ENCODE results near the gene PCYT2. TPM values are rescaled to one million over a fixed set of nuclear protein-coding genes. Genes with fewer than 3 reads are reported as not detected.

PCYT2 gene
- total RNA-seq, 1 donor from 2014 or later, result 41.0 TPM

DNA sequence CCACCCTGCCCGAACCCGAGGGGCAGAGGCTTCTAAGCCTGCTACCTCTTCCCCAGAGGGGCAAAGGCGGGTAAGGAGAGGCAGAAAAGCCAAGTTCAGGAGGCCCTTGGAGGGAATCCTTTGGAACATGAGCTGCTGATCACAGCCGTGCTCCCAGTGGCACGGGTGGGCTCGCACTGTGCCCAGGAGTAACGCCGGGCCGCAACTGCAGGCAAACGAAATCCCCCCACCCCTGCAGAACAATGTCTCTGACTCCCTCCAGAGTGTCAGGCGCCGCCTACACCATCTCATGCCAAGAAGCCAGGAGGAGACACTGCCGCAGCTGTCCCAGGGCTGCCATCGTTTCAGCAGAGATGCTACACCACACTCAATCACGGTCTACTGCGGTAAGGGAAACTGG is 59.8 kb downstream of the PCYT2 start:
- no peak for DNase-seq

Other genes with a start within 250 kb of the PCYT2 start
- gene OXLD1, start 244.8 kb downstream of the PCYT2 start, total RNA-seq, result 25.2 and 45.1 TPM in 2 replicates
- 11.1 and 14.1 TPM in 2 replicates for gene CCDC137, start 244.7 kb downstream of the PCYT2 start, total RNA-seq
- gene ARL16, start 227.6 kb downstream of the PCYT2 start, total RNA-seq, result 21.0 and 25.2 TPM in 2 replicates
- gene HGS, start 227.4 kb downstream of the PCYT2 start, total RNA-seq, result 59.7 and 98.5 TPM in 2 replicates
- 8.2 and 10.9 TPM in 2 replicates for gene MRPL12, start 208.0 kb downstream of the PCYT2 start, total RNA-seq
- gene SLC25A10, start 199.1 kb downstream of the PCYT2 start, total RNA-seq, result 11.4 and 28.4 TPM in 2 replicates
- 0.17 TPM in 1 of 2 replicates, not detected in the other for gene GCGR, start 107.2 kb downstream of the PCYT2 start, total RNA-seq
- 79.9 and 138 TPM in 2 replicates for gene MCRIP1, start 78.1 kb downstream of the PCYT2 start, total RNA-seq
- not detected in 2 replicates for gene PPP1R27, start 76.3 kb downstream of the PCYT2 start, total RNA-seq
- gene P4HB, start 50.9 kb downstream of the PCYT2 start, total RNA-seq, result 1,052 and 1,490 TPM in 2 replicates
- 195 and 495 TPM in 2 replicates for gene ARHGDIA, start 40.1 kb downstream of the PCYT2 start, total RNA-seq
- gene ALYREF, start 19.8 kb downstream of the PCYT2 start, total RNA-seq, result 172 and 224 TPM in 2 replicates
- gene ANAPC11, start 19.7 kb downstream of the PCYT2 start, total RNA-seq, result 79.9 and 128 TPM in 2 replicates
- gene NPB, start 9.2 kb downstream of the PCYT2 start, total RNA-seq, result 0.28 TPM in 1 of 2 replicates, not detected in the other
- 17.3 and 21.1 TPM in 2 replicates for gene SIRT7, start 6.8 kb upstream of the PCYT2 start, total RNA-seq
- gene MAFG, start 16.3 kb upstream of the PCYT2 start, total RNA-seq, result 19.7 and 22.4 TPM in 2 replicates
- gene PYCR1, start 25.9 kb upstream of the PCYT2 start, total RNA-seq, result 59.4 and 97.8 TPM in 2 replicates
- gene MYADML2, start 35.8 kb upstream of the PCYT2 start, total RNA-seq, result not detected in 2 replicates
- gene NOTUM, start 49.8 kb upstream of the PCYT2 start, total RNA-seq, result 0.09 TPM in 1 of 2 replicates, not detected in the other
- 18.3 and 20.1 TPM in 2 replicates for gene ASPSCR1, start 66.2 kb upstream of the PCYT2 start, total RNA-seq
- gene CENPX, start 111.5 kb upstream of the PCYT2 start, total RNA-seq, result 27.0 and 33.0 TPM in 2 replicates
- 15.1 and 23.3 TPM in 2 replicates for gene LRRC45, start 111.9 kb upstream of the PCYT2 start, total RNA-seq
- 9.0 and 14.0 TPM in 2 replicates for gene RAC3, start 120.3 kb upstream of the PCYT2 start, total RNA-seq
- gene DCXR, start 126.3 kb upstream of the PCYT2 start, total RNA-seq, result 56.8 and 63.8 TPM in 2 replicates
- gene RFNG, start 140.4 kb upstream of the PCYT2 start, total RNA-seq, result 22.6 and 34.9 TPM in 2 replicates
- gene GPS1, start 140.5 kb upstream of the PCYT2 start, total RNA-seq, result 84.2 and 112 TPM in 2 replicates
- 72.5 and 72.7 TPM in 2 replicates for gene DUS1L, start 154.4 kb upstream of the PCYT2 start, total RNA-seq
- 51.1 and 216 TPM in 2 replicates for gene FASN, start 186.8 kb upstream of the PCYT2 start, total RNA-seq